ENCODE measurements around the gene EIF4E2. TPM values are rescaled to one million over a fixed set of nuclear protein-coding genes. Genes with fewer than 3 reads are reported as not detected.

Gene EIF4E2
- total RNA-seq, 1 experiment from 2014 or later, result 97.8 TPM

GRCh38 chr2:232525791-232526371 is 24.6 kb upstream of the EIF4E2 start, which contains the start of gene CHRND (continued):
- no peak for TF ChIP-seq E2F4 (CRISPR knock-in tag; IDR thresholded peaks at IDR 0.05; ENCODE audit: borderline replicate concordance, low read depth)

GRCh38 chr2:232526372-232526941 is 24.0 kb upstream of the EIF4E2 start:
- POLR2A ChIA-PET, result interaction anchor here (0.7 to 0.9 kb wide), 2 partner anchors 12 to 911 kb away, joined by 3 to 4 read pairs; no protein-coding TSS in a partner anchor
- CTCF ChIA-PET, result interaction anchor here (1.3 to 1.7 kb wide), 5 partner anchors 11 to 159 kb away, joined by 3 to 6 read pairs (median 4); no protein-coding TSS in a partner anchor
- no peak for DNase-seq (ENCODE audit: low spot score)
- Mint-ChIP-seq H3K36me3 (no peaks in the 10 kb centered on the region), H3K9me3 (no peaks in the 10 kb centered on the region), H3K4me1 (peaks cover 11% of the 10 kb centered on the region), H3K27me3 (ENCODE audit: low read depth) (peaks cover 38% of the 10 kb centered on the region), H3K27ac (no peak overlapping the region), H3K4me3 (no peak overlapping the region)
- ATAC-seq, result no peak
- TF ChIP-seq MYBL2 (CRISPR knock-in tag; IDR thresholded peaks at IDR 0.05) (no peak), ZNF396 (CRISPR knock-in tag; IDR thresholded peaks at IDR 0.05; ENCODE audit: borderline replicate concordance) (no peak), ZNF138 (CRISPR knock-in tag; conservative IDR thresholded peaks at IDR 0.05) (0 out of 2 replicates have a peak, but pooled peaks have one; percentile 13), TEAD4 (CRISPR knock-in tag; IDR thresholded peaks at IDR 0.05) (no peak), ZNF317 (CRISPR knock-in tag; IDR thresholded peaks at IDR 0.05; ENCODE audit: borderline replicate concordance, low read depth) (no peak)

- no peaks in the 10 kb centered on the region for H3K9me3 Mint-ChIP-seq
- POLR2A ChIA-PET, result no interaction called here
- CTCF ChIA-PET, result no interaction called here
- H3K27me3 Mint-ChIP-seq (ENCODE audit: low read depth), result peaks cover 27% of the 10 kb centered on the region
- ATAC-seq (no peak), DNase-seq (ENCODE audit: low spot score) (no peak)
- no peaks in the 10 kb centered on the region for H3K36me3 Mint-ChIP-seq
- no peak overlapping the region for H3K4me3 Mint-ChIP-seq
- no peak overlapping the region; the same call in 1 of the 2 replicates for H3K27ac Mint-ChIP-seq
- peaks cover 11% of the 10 kb centered on the region for H3K4me1 Mint-ChIP-seq
- TF ChIP-seq ZNF532 (CRISPR knock-in tag; IDR thresholded peaks at IDR 0.05; ENCODE audit: borderline replicate concordance) (no peak), ATF1 (CRISPR knock-in tag; IDR thresholded peaks at IDR 0.05) (no peak), ATF6 (CRISPR knock-in tag; IDR thresholded peaks at IDR 0.05) (no peak), ZNF263 (CRISPR knock-in tag; IDR thresholded peaks at IDR 0.05; ENCODE audit: low read depth) (no peak), GTF2I (CRISPR knock-in tag; conservative IDR thresholded peaks at IDR 0.05) (no peak), NR2C2 (CRISPR knock-in tag; IDR thresholded peaks at IDR 0.05) (no peak), ZNF425 (CRISPR knock-in tag; conservative IDR thresholded peaks at IDR 0.05) (no peak), ELF4 (CRISPR knock-in tag; IDR thresholded peaks at IDR 0.05; ENCODE audit: low read depth) (no peak), PREB (CRISPR knock-in tag; IDR thresholded peaks at IDR 0.05; ENCODE audit: borderline replicate concordance) (no peak), ZNF512 (CRISPR knock-in tag; IDR thresholded peaks at IDR 0.05; ENCODE audit: borderline replicate concordance) (no peak), ZNF416 (CRISPR knock-in tag; IDR thresholded peaks at IDR 0.05) (no peak)
Observed at GRCh38 chr2:232527905-232528470, 22.5 kb upstream of the EIF4E2 start.

Data from WTC11 (cell line).